Esophagus muscularis mucosa (tissue), 4 donors: ENCODE results near the gene TMEM218. TPM values are rescaled to one million over a fixed set of nuclear protein-coding genes. Genes with fewer than 3 reads are reported as not detected.

Source experiments
- DNase-seq: peaks from one replicate; pipeline ENCODE4 v3.0.0-alpha.2; 2017; ENCODE audit errors: extremely low spot score
- H3K27ac ChIP-seq, 4 donors: fragments of 200-600 bp; sonication (generic); replicated peaks in 1 of 4; 1 replicate in 3 of 4; 2 replicates in 1 of 4; pipeline ENCODE4 v1.5.1; 2016 to 2019; ENCODE audit warnings: mild to moderate bottlenecking in 1 of 4
- H3K27me3 ChIP-seq, 4 donors: fragments of 200-600 bp; sonication (generic); one replicate each; pipeline versions ENCODE4 v1.5.1 to v1.6.0; 2016 to 2019
- H3K36me3 ChIP-seq, 4 donors: fragments of 200-600 bp; sonication (generic); one replicate each; pipeline ENCODE4 v1.5.1; 2016 to 2019
- H3K4me1 ChIP-seq, 4 donors: fragments of 200-600 bp; sonication (generic); one replicate each; pipeline ENCODE4 v1.5.1; 2016 to 2019
- H3K4me3 ChIP-seq, 4 donors: fragments of 200-600 bp; sonication (generic); 1 replicate in 2 of 4; 2 replicates in 2 of 4; pipeline ENCODE4 v1.5.1; 2016 to 2019; ENCODE audit warnings: mild to moderate bottlenecking in 4 of 4, moderate library complexity in 1 of 4
- H3K9me3 ChIP-seq, 4 donors: fragments of 200-600 bp; sonication (generic); 1 replicate in 3 of 4; 2 replicates in 1 of 4; pipeline ENCODE4 v1.5.1; 2016 to 2019
- CTCF ChIP-seq, 3 experiments: fragments of 200-600 bp in 2 of 3; fragments of 450-650 bp in 1 of 3; sonication (generic) in 2 of 3; IDR thresholded peaks; one replicate each; pipeline ENCODE4 v1.5.1; 2017 to 2019; ENCODE audit warnings: antibody characterized with exemption in 3 of 3, mild to moderate bottlenecking in 2 of 3, moderate library complexity in 1 of 3
- EP300 ChIP-seq: sonication (generic); formaldehyde crosslinking; IDR thresholded peaks from one replicate; pipeline ENCODE4 v1.6.1; 2017; ENCODE audit warnings: antibody characterized with exemption
- POLR2A ChIP-seq: fragments of 450-650 bp; IDR thresholded peaks from one replicate; pipeline ENCODE4 v1.6.1; 2017; ENCODE audit warnings: antibody characterized with exemption, moderate library complexity, mild to moderate bottlenecking, low read depth
- POLR2AphosphoS5 ChIP-seq, 2 donors: sonication (generic); formaldehyde crosslinking; IDR thresholded peaks; one replicate each; pipeline ENCODE4 v1.6.1; 2017; ENCODE audit warnings: antibody characterized with exemption in 2 of 2
- WGBS: methylation state at CpG from one replicate; pipeline ENCODE4 v1.1.5; 2018; 5-methylcytosine and 5-hydroxymethylcytosine counted together
- intact Hi-C: fragments of 100-400 bp; cut with DNase I; formaldehyde crosslinking; loops from one replicate; pipeline ENCODE4 v1.15.1; 2023
- total RNA-seq, 4 donors: library from RNA; depleted of rRNA; stranded (reverse); fragments of >200 nt; gene quantifications; one replicate each; pipeline versions ENCODE4 v1.1.0 to v1.2.1, GENCODE V29; 2016

Gene TMEM218
- total RNA-seq, 4 donors from 2014 or later = 13.1 to 20.4 (median 15.5) TPM

- H3K36me3 ChIP-seq = no peaks in the 10 kb centered on the region
- DNase-seq = no peak
- H3K4me3 ChIP-seq = no peak overlapping the region
- intact Hi-C loops = loop anchor here (5.0 kb wide), 1 partner anchor 179 kb away; no protein-coding TSS in a partner anchor
- WGBS = 67% methylated on average over 12 of the region's 12 CpGs
- no peak overlapping the region for H3K27ac ChIP-seq
- H3K4me1 ChIP-seq = peaks cover 2 to 7% (median 6%) of the 10 kb centered on the region in 4 donors
- peaks cover 0 to 55% (median 4%) of the 10 kb centered on the region in 4 donors for H3K27me3 ChIP-seq
- H3K9me3 ChIP-seq = no peaks in the 10 kb centered on the region
- no peak for TF ChIP-seq POLR2AphosphoS5 (IDR thresholded peaks at IDR 0.05)
- TF ChIP-seq CTCF (IDR thresholded peaks at IDR 0.05) = no peak
- no peak for TF ChIP-seq POLR2A
- no peak for TF ChIP-seq EP300
Measured at GRCh38 chr11:125141178-125141577, 29.8 kb upstream of the TMEM218 start.

- H3K27ac ChIP-seq = no peak overlapping the region
- intact Hi-C loops = loop anchor here (5.0 kb wide), 1 partner anchor 178 kb away; no protein-coding TSS in a partner anchor
- WGBS = 43% methylated on average over 8 of the region's 8 CpGs
- no peak for DNase-seq
- TF ChIP-seq EP300 (no peak), CTCF (IDR thresholded peaks at IDR 0.05) (no peak)
- no peak overlapping the region for H3K4me3 ChIP-seq
- no peaks in the 10 kb centered on the region for H3K9me3 ChIP-seq
- H3K27me3 ChIP-seq = peaks cover 0 to 55% (median 4%) of the 10 kb centered on the region in 4 donors
- H3K36me3 ChIP-seq = no peaks in the 10 kb centered on the region
- H3K4me1 ChIP-seq = peaks cover 2 to 7% (median 6%) of the 10 kb centered on the region in 4 donors
Measured at GRCh38 chr11:125140233-125140632, 28.8 kb upstream of the TMEM218 start.

- TF ChIP-seq EP300 (no peak), CTCF (IDR thresholded peaks at IDR 0.05) (no peak), POLR2A (no peak), POLR2AphosphoS5 (IDR thresholded peaks at IDR 0.05) (no peak)
- no peaks in the 10 kb centered on the region for H3K36me3 ChIP-seq
- WGBS = 75% methylated on average over 3 of the region's 3 CpGs
- H3K4me1 ChIP-seq = peaks cover 2 to 7% (median 6%) of the 10 kb centered on the region in 4 donors
- no peak for DNase-seq
- intact Hi-C loops = loop anchor here (5.0 kb wide), 1 partner anchor 177 kb away; no protein-coding TSS in a partner anchor
- no peak overlapping the region for H3K27ac ChIP-seq
- no peak overlapping the region for H3K4me3 ChIP-seq
- peaks cover 0 to 55% (median 4%) of the 10 kb centered on the region in 4 donors for H3K27me3 ChIP-seq
- H3K9me3 ChIP-seq = no peaks in the 10 kb centered on the region
Measured at GRCh38 chr11:125139778-125140177, 28.4 kb upstream of the TMEM218 start.

GRCh38 chr11:125138966-125139365 is 27.5 kb upstream of the TMEM218 start:
- Histone ChIP-seq H3K27ac (no peak overlapping the region), H3K4me3 (no peak overlapping the region), H3K9me3 (no peaks in the 10 kb centered on the region), H3K27me3 (peaks cover 0 to 51% (median 4%) of the 10 kb centered on the region in 4 donors), H3K4me1 (peaks cover 2 to 7% (median 6%) of the 10 kb centered on the region in 4 donors), H3K36me3 (no peaks in the 10 kb centered on the region)
- DNase-seq = no peak
- WGBS = 66% methylated on average over 6 of the region's 8 CpGs
- TF ChIP-seq POLR2AphosphoS5 (IDR thresholded peaks at IDR 0.05) (no peak), POLR2A (no peak), EP300 (no peak), CTCF (IDR thresholded peaks at IDR 0.05) (no peak)
- intact Hi-C loops = no loop called here

GRCh38 chr11:125136001-125136400 is 24.6 kb upstream of the TMEM218 start:
- Histone ChIP-seq H3K4me1 (no peaks in the 10 kb centered on the region), H3K27ac (no peak overlapping the region), H3K4me3 (no peak overlapping the region), H3K36me3 (no peaks in the 10 kb centered on the region), H3K9me3 (no peaks in the 10 kb centered on the region), H3K27me3 (peaks cover 0 to 23% (median 0%) of the 10 kb centered on the region in 4 donors)
- intact Hi-C loops = no loop called here
- TF ChIP-seq EP300 (no peak), POLR2AphosphoS5 (IDR thresholded peaks at IDR 0.05) (no peak), CTCF (IDR thresholded peaks at IDR 0.05) (no peak), POLR2A (no peak)
- DNase-seq = no peak
